ENCODE results near the gene GNG7.

The GNG7 gene

DNA sequence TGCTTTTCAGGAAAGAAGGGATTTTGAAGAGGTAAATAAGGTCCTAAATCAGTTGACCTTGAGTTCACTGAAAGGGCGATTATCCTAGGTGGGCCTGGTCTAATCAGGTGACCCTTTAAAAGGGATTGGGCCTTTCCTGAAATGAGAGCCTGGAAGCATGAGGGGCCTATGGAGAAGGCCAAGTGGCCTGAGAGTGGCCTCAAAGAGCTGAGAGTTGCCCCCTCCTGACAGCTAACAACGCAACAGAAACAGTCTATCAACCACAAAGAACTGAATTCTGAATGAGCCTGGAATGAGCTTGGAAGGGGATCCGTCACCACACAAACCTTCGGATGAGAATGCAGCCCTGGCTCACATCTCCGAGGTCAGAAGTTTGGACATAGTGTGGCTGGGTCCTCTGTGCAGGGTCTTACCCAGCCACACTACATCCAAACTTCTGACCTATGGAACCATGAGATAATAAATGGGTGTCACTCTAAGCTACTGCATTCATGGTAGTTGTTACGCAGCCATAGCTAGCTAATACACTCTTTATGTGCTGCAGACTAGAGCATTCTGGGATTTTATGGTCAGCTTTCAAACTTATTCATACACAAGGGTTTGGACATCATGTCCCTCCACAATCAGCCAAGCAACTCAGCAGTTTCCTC lies 72.0 kb downstream of the GNG7 start:
- TF ChIP-seq EZH2phosphoT487 (IDR thresholded peaks at IDR 0.05; ENCODE audit: low read depth): no peak
- TF ChIP-seq, protein P1, sequence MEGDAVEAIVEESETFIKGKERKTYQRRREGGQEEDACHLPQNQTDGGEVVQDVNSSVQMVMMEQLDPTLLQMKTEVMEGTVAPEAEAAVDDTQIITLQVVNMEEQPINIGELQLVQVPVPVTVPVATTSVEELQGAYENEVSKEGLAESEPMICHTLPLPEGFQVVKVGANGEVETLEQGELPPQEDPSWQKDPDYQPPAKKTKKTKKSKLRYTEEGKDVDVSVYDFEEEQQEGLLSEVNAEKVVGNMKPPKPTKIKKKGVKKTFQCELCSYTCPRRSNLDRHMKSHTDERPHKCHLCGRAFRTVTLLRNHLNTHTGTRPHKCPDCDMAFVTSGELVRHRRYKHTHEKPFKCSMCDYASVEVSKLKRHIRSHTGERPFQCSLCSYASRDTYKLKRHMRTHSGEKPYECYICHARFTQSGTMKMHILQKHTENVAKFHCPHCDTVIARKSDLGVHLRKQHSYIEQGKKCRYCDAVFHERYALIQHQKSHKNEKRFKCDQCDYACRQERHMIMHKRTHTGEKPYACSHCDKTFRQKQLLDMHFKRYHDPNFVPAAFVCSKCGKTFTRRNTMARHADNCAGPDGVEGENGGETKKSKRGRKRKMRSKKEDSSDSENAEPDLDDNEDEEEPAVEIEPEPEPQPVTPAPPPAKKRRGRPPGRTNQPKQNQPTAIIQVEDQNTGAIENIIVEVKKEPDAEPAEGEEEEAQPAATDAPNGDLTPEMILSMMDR (IDR thresholded peaks at IDR 0.05; ENCODE audit: low read depth, low read length): no peak
- Histone ChIP-seq H3K36me3 (replicated peaks; ENCODE audit: low read depth, low read length) (peaks cover 9% of the 10 kb centered on the region), H3K4me3 (ENCODE audit: low read length) (no peak overlapping the region), H4K20me1 (ENCODE audit: insufficient read depth, low read length) (no peaks in the 10 kb centered on the region), H3K27me3 (ENCODE audit: low read depth, low read length) (peaks cover 18% of the 10 kb centered on the region), H2AFZ (ENCODE audit: low read depth, low read length) (no peak overlapping the region), H3K9me3 (ENCODE audit: insufficient read depth, low read length) (peaks cover 12% of the 10 kb centered on the region), H3K27ac (ENCODE audit: low read length) (no peak overlapping the region), H3K4me2 (ENCODE audit: low read length) (no peak overlapping the region), H3K4me1 (ENCODE audit: low read length) (peaks cover 46% of the 10 kb centered on the region), H3K79me2 (ENCODE audit: low read length) (no peaks in the 10 kb centered on the region), H3K9ac (ENCODE audit: low read length) (no peak overlapping the region)

DNA sequence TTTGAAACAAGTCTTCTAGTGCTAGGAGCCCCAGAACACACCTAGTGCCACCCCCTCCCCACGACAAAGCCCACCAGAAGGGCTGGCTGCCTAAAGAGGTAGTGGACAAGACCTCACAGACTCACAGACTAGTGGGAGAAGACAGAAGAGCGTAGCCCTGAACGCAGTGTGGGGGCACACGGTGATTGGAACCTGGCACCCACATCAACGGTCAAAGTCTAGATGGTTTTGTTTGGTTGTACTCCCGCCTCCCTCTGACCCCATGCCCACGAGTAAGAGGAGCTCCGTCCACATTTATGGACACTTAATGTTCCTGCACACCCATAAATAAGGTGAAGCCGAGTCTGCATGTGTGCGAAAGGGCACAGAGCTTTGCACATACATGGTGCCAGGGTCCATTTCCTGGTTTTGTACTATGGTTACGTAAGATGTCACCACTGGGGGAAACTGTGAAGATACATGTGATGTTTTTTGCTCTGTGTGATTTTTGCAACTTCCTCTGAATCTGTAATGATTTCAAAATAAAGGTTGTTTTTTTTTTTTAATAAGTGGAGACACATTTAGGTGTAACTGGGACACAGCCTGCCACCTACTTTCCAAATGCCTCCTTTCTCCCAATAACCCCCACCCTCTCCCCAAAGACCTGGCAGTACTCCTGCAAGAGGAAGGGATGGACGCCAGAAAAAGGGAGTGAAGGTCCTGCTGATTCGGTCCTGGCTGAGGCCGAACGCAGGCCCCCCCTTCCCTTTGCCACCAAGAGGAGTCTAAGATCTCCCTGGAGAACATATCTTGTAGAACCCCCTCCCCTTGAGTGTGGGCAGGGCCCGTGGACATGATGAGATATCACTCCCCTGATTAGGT lies 72.8 kb downstream of the GNG7 start:
- Histone ChIP-seq H3K36me3 (replicated peaks; ENCODE audit: low read depth, low read length) (peaks cover 9% of the 10 kb centered on the region), H3K79me2 (ENCODE audit: low read length) (no peaks in the 10 kb centered on the region), H3K27me3 (ENCODE audit: low read depth, low read length) (peaks cover 10% of the 10 kb centered on the region), H3K4me1 (ENCODE audit: low read length) (peaks cover 44% of the 10 kb centered on the region), H2AFZ (ENCODE audit: low read depth, low read length) (no peak overlapping the region), H3K4me2 (ENCODE audit: low read length) (no peak overlapping the region), H3K9me3 (ENCODE audit: insufficient read depth, low read length) (peaks cover 12% of the 10 kb centered on the region), H3K4me3 (ENCODE audit: low read length) (no peak overlapping the region), H3K27ac (ENCODE audit: low read length) (no peak overlapping the region), H4K20me1 (ENCODE audit: insufficient read depth, low read length) (no peaks in the 10 kb centered on the region), H3K9ac (ENCODE audit: low read length) (no peak overlapping the region)
- no peak for TF ChIP-seq EZH2phosphoT487 (IDR thresholded peaks at IDR 0.05; ENCODE audit: low read depth)
- TF ChIP-seq, protein P1 (IDR thresholded peaks at IDR 0.05; ENCODE audit: low read depth, low read length): no peak

DNA sequence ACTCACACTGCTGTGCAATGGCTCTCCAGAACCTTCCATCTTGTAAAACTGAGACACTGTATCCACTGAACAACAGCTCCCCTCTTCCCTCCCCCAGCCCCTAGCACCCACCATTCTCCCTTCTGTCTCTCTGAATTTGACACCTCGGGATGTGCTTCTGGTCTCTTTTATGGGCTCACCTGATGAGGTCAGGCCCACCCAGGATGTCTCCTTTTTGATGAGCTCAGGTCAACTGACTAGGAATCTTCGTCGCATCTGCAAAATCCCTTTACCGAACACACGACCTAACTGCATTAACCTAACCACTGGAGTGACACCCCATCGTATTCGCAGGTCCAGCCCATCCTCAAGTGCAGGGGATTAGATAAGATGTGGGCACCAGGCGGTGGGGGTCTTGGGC lies 73.9 kb downstream of the GNG7 start:
- Histone ChIP-seq H3K27me3 (ENCODE audit: low read depth, low read length) (no peaks in the 10 kb centered on the region), H3K9me3 (ENCODE audit: insufficient read depth, low read length) (peaks cover 12% of the 10 kb centered on the region), H4K20me1 (ENCODE audit: insufficient read depth, low read length) (no peaks in the 10 kb centered on the region), H3K9ac (ENCODE audit: low read length) (no peak overlapping the region), H3K27ac (ENCODE audit: low read length) (no peak overlapping the region), H3K4me2 (ENCODE audit: low read length) (no peak overlapping the region), H3K79me2 (ENCODE audit: low read length) (no peaks in the 10 kb centered on the region), H3K36me3 (replicated peaks; ENCODE audit: low read depth, low read length) (peaks cover 9% of the 10 kb centered on the region), H3K4me1 (ENCODE audit: low read length) (peaks cover 38% of the 10 kb centered on the region), H2AFZ (ENCODE audit: low read depth, low read length) (no peak overlapping the region), H3K4me3 (ENCODE audit: low read length) (no peak overlapping the region)
- TF ChIP-seq, protein P1 (IDR thresholded peaks at IDR 0.05; ENCODE audit: low read depth, low read length): no peak
- TF ChIP-seq EZH2phosphoT487 (IDR thresholded peaks at IDR 0.05; ENCODE audit: low read depth): no peak

DNA sequence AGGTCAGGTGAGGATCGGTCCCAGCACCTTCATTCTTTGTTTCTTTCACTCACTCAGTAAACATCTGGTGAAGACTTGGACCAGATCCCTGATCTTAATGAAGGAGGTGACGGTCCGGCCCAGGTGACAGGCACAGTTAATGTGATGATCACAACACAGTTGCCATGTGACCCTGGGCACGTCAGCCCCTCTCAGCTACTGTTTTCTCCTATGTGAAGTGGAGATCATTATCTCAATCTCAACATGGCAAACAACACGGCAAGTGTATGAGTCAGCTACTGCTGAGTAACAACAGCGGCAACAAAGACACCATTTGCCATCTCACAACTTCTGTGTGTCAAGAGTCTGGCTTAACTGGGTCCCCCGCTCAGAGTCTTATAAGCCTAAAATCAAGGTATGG lies 74.6 kb downstream of the GNG7 start:
- peaks cover 16% of the 10 kb centered on the region for H3K9me3 ChIP-seq (ENCODE audit: insufficient read depth, low read length)
- no peak for TF ChIP-seq EZH2phosphoT487 (IDR thresholded peaks at IDR 0.05; ENCODE audit: low read depth)
- TF ChIP-seq, protein P1 (IDR thresholded peaks at IDR 0.05; ENCODE audit: low read depth, low read length): no peak
- no peaks in the 10 kb centered on the region for H4K20me1 ChIP-seq (ENCODE audit: insufficient read depth, low read length)
- H3K27ac ChIP-seq (ENCODE audit: low read length): no peak overlapping the region
- peaks cover 10% of the 10 kb centered on the region for H3K36me3 ChIP-seq (replicated peaks; ENCODE audit: low read depth, low read length)
- H2AFZ ChIP-seq (ENCODE audit: low read depth, low read length): no peak overlapping the region
- H3K4me1 ChIP-seq (ENCODE audit: low read length): peaks cover 36% of the 10 kb centered on the region
- 0 out of 2 replicates have a peak, but pooled peaks cover 3% of the 10 kb centered on the region for H3K27me3 ChIP-seq (ENCODE audit: low read depth, low read length)
- H3K4me2 ChIP-seq (ENCODE audit: low read length): peak overlapping the region; percentile 60
- H3K9ac ChIP-seq (ENCODE audit: low read length): no peak overlapping the region
- peak overlapping the region; percentile 36 for H3K4me3 ChIP-seq (ENCODE audit: low read length)
- H3K79me2 ChIP-seq (ENCODE audit: low read length): no peaks in the 10 kb centered on the region
